LNCAP (cell line): Measurements from ENCODE around the gene PRR9.

ENCODE experiments used
- TF ChIP-seq, protein P1 (sequence below): fragments of 450-650 bp; IDR thresholded peaks from 2 replicates; pipeline ENCODE4 v1.5.1; 2017; ENCODE audit warnings: mild to moderate bottlenecking

Gene PRR9

DNA sequence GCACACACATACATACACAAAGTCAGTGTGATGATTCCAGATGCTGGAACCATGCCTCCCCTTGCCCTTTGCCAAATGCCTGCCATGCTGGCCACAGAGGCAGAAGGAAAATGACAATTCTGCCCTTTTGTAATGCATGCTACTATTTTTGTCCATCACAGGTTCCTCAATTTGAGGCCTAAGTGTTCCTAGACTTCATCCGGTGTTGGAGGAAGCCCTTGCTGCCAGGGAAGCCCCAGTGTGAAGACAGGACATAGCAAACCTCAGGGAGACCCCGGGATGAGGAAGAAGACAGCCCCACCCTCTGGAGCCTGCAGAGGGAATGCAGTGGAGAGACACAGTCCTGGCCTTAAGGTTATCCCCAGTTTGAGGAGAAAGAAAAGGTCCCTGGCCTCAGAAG, 14.4 kb downstream of the PRR9 start:
- TF ChIP-seq, protein P1, sequence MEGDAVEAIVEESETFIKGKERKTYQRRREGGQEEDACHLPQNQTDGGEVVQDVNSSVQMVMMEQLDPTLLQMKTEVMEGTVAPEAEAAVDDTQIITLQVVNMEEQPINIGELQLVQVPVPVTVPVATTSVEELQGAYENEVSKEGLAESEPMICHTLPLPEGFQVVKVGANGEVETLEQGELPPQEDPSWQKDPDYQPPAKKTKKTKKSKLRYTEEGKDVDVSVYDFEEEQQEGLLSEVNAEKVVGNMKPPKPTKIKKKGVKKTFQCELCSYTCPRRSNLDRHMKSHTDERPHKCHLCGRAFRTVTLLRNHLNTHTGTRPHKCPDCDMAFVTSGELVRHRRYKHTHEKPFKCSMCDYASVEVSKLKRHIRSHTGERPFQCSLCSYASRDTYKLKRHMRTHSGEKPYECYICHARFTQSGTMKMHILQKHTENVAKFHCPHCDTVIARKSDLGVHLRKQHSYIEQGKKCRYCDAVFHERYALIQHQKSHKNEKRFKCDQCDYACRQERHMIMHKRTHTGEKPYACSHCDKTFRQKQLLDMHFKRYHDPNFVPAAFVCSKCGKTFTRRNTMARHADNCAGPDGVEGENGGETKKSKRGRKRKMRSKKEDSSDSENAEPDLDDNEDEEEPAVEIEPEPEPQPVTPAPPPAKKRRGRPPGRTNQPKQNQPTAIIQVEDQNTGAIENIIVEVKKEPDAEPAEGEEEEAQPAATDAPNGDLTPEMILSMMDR, result no peak

DNA sequence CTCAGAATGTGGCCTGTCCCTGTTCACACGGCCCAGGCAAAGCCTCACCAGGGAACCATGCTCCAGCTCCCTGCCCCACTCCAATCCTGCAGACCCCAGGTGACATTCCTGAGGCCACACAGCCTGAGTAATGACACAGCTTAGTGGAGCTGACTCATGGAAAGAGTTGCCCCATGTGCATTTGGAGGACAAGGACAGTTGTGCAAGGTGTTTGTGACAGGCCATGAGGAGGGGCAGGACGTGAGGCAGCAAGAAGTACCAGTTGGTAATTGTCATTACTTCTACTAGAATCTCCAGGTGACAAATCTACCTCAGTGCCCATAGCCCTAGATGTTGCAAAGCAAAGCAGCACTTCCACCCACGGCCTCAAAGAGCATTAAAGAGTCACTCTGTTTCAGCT, 15.2 kb downstream of the PRR9 start:
- TF ChIP-seq, protein P1, result no peak

DNA sequence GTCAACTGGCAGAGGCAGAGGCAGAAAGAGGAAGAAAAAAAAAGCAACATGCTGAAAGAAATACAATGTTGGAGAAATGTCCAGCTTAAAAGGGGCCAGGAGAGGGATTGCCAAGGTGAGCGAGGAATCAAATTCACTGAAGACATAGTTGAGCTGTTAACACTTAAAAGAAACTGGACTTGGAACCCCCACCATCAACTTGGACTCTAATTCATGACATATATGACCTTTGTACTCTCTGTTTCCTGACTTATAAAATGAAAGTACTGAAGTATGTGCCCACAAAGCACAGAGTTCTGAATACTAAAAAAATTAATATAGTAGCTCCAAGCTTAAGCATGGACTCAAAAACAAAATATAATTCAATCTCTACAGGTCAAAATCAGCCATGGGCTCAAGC, 16.1 kb downstream of the PRR9 start:
- TF ChIP-seq, protein P1, result no peak

DNA sequence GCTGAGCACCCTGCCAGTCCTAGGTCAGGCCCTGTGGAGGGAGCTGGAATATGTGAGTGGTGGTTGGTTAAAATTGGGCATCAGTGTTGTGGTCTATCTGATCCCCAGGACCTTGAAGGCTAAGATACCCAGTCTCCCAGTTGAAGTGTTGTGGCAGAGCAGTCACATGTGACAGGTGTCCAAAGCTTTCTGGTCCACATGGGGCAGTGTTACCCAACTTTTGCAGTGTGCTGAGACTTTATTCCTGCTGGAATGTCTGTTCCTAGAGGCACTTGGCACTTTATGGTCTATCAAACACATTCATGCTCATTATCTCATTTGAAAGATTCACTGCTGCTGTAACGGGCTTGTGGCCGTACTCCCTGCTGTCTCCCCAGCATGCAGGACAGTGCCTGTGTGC, 21.1 kb downstream of the PRR9 start:
- TF ChIP-seq, protein P1, result no peak; the same call in 1 of the 2 replicates

DNA sequence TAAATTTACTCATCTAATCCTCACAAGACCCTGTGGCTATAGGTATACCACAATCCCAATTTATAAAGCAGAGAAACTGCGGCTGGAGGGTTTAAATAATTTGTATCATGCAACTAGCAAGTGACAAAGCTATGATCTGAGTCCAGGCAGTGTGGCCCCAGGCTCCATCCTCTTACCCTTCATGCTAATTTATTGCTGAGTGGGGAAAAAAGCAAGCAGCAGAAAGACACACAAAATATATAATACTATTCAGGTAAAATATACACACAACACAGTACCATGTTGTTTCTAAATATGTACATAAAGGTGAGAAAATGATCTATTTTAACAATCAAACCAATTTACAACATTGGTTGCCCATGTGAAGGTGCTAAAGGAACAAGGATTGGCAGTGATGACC, 24.8 kb downstream of the PRR9 start:
- TF ChIP-seq, protein P1, result no peak

DNA sequence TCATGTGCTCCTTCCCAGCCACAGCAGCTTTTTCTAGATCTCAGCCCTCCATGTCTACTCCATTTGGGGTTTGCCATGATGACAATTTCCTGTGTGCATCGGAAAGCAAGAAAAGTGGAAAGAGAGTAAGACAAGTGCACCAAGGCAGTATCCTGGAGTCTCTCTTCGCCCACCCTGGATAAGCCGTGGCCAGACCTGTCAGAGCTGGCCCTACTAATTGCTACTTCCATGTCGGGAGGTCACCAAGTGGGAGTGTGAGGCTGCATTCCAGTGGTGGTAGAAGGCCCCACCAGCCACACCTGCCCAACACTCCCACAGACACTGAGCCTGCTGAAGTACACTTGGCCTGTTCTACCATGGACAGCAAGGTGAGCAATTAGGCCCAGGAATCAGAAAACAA, 28.1 kb downstream of the PRR9 start:
- TF ChIP-seq, protein P1, result no peak

DNA sequence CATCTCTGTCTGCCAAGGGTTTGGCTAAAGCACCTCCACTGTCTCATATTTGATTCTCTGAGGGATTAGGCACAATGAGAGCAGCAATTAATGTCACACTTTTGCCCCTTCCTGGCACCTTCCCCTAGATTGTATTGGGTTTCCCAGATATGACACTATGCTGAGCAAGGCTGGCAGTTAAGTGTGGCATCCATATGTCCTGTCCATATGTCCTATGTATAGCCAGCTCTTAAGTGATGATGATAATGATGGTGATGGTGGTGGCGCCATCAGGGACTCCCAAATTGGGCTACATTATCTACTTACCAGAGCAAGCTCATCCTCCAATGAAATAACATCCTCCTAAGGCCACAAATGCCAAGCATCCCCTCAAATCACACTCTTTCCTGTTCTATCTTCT, 28.6 kb downstream of the PRR9 start:
- TF ChIP-seq, protein P1, result no peak

DNA sequence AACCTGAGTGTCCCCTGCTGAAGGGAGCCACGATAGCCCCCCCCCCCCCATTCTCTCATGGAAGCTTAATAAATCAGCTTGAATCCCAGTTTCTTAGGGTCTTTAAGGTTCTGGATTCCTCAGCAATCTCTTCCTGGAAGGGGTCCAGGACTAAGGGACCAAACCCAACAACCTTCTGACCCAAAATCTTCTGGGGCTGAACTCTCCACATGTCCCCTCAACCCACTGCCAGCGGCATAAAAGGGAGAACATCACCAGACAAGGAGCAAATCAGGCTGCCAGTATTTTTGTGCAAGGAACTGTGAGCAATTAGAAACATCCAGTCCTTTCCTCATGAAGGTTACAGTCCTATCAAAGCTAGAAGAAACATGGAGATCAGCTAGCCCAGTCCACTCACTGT, 29.4 kb downstream of the PRR9 start:
- TF ChIP-seq, protein P1, result no peak
